Suprapubic skin (tissue), 3 donors: ENCODE data around the gene SPECC1L.

Experiments
- POLR2A ChIP-seq, 2 donors: fragments of 450-650 bp; IDR thresholded peaks; one replicate each; pipeline ENCODE4 v1.6.1; 2017; ENCODE audit warnings: antibody characterized with exemption in 2 of 2, mild to moderate bottlenecking in 2 of 2, moderate library complexity in 2 of 2
- TF ChIP-seq, protein P1 (sequence below), 2 donors: fragments of 200-600 bp in 1 of 2; fragments of 450-650 bp in 1 of 2; sonication (generic) in 1 of 2; IDR thresholded peaks; one replicate each; pipeline ENCODE4 v1.5.1; 2016 to 2019; ENCODE audit warnings: antibody characterized with exemption in 2 of 2, mild to moderate bottlenecking in 1 of 2, moderate library complexity in 1 of 2

GRCh38 chr22:24367841-24368240 lies 97.2 kb downstream of the SPECC1L start:
- TF ChIP-seq, protein P1, sequence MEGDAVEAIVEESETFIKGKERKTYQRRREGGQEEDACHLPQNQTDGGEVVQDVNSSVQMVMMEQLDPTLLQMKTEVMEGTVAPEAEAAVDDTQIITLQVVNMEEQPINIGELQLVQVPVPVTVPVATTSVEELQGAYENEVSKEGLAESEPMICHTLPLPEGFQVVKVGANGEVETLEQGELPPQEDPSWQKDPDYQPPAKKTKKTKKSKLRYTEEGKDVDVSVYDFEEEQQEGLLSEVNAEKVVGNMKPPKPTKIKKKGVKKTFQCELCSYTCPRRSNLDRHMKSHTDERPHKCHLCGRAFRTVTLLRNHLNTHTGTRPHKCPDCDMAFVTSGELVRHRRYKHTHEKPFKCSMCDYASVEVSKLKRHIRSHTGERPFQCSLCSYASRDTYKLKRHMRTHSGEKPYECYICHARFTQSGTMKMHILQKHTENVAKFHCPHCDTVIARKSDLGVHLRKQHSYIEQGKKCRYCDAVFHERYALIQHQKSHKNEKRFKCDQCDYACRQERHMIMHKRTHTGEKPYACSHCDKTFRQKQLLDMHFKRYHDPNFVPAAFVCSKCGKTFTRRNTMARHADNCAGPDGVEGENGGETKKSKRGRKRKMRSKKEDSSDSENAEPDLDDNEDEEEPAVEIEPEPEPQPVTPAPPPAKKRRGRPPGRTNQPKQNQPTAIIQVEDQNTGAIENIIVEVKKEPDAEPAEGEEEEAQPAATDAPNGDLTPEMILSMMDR (IDR thresholded peaks at IDR 0.05), result no peak
- TF ChIP-seq POLR2A (IDR thresholded peaks at IDR 0.05), result no peak
